ENCODE data around the gene CTRL. TPM values are rescaled to one million over a fixed set of nuclear protein-coding genes. Genes with fewer than 3 reads are reported as not detected.
A peak's percentile ranks its signal among the peaks of the same experiment; 100 is the strongest.

CTRL gene
- total RNA-seq, 1 donor from 2014 or later, result 1.1 TPM

DNA sequence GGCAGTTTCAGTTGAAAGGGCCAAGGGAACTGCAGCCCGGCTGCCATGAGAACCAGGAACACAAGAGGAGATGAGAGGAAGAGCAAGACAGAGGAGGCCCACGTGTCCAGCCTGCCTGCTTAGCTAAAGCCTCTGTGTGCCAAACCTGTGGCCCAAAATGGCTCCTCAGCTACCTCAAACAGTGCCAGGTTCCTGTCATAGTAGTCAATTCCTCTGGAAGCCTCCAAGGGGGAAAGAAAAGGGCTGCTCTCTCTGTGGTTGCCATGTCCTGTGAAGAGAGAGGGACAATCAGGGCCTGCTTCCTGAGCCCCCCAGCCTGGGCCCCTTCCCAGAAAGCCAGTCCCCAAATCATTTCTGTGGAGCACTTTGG is 31.6 kb upstream of the CTRL start:
- DNase-seq (ENCODE audit: low spot score), result no peak

GRCh38 chr16:67962135-67962534 is 30.5 kb upstream of the CTRL start:
- DNase-seq (ENCODE audit: low spot score), result no peak

GRCh38 chr16:67961551-67961957 is 29.9 kb upstream of the CTRL start:
- DNase-seq (ENCODE audit: low spot score), result peak; percentile 73

DNA sequence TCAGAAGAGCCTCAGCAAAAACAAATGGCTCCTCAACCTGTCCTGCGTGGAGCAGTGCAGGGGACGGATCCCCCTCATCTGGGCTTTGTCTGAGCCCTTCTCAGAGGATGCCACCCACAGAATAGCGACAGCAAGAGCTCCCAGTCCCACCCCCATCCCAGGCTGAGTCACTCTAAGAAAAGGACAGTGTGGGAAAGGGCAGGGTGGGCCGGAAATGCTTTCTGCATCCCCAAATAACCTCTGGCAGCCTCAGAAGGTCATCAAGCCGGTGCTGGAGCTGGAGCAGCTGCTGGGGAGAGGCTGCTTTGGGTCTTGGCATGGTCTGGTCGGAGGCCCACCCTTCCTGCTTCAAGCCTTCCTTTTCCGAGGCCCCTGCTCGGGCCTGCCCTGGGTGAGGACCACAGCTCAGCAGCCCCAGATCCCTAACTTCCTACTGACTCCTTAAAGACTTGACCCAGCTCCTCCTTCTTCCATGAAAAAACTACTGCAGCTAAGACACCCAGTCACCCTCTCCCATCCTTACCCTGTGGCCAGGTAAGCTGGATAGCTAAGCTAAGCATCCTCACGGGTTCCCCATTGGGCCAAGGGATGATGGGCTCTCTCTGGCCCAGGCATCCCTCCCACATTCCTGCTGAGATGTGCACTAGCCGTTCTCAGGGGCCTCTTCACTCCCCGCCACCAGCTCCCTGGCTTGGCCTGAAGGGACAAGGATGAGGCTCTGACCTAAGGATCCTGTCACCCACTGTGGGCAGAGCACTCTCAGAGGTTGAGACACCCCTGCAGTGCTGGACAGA is 28.1 kb upstream of the CTRL start:
- no peak for DNase-seq (ENCODE audit: low spot score)

DNA sequence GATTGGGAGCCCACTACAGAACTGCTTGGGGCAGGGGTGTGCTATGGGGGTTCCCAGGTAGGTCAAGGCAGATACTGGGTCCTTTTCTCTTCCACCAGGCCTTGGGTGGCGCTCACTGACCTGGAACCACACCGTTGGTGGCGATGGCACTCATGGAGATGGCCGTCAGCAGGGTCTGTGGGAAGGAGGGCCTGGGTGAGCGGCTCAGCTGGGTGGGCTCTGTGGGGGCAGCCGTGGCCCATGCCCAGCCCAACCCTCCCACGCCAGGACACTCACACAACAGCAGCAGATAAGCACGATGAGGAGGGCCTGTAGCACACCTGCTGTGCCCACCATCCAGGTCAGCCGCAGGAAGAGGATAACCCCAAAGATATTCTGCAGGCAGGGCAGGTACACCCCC is 26.0 kb upstream of the CTRL start:
- no peak for DNase-seq (ENCODE audit: low spot score)

DNA sequence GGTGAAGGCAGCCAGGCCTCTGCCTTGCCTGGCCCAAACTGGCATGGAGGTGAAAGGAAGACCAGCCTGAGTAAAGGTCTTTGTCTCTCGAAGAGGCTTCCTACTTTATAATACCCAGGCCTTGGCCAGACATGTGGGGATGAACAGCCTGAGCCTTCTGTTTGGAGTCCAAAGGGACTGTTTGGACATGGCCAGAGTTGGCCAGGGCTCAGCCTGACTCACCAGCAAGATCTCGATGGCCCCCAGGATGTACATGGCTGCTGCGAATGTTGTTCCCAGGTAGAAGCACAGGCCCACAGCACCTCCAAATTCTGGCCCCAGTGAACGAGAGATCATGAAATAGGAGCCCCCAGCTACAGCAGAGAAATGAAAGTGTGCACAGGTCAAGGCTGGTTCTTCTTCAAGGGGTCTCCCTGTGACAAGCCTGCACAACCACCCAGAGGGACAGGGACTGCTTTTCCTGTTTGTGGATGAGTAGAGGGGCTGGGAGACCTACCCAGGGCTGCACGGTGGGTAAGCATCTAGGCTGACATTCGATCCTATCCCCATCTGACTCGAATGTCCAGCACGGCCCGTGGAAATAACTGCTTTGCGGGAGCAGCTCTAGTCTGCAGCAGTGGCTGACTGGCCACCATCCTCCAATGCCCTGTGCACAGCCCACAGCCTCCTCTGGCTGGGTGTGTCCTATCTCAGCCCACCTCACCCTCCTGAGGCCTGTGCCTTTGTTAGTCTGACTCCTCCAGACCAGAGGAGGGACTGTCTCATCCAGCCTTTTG is 22.9 kb upstream of the CTRL start:
- no peak for DNase-seq (ENCODE audit: low spot score)

GRCh38 chr16:67953641-67954375 is 22.1 kb upstream of the CTRL start:
- no peak for DNase-seq (ENCODE audit: low spot score)

DNA sequence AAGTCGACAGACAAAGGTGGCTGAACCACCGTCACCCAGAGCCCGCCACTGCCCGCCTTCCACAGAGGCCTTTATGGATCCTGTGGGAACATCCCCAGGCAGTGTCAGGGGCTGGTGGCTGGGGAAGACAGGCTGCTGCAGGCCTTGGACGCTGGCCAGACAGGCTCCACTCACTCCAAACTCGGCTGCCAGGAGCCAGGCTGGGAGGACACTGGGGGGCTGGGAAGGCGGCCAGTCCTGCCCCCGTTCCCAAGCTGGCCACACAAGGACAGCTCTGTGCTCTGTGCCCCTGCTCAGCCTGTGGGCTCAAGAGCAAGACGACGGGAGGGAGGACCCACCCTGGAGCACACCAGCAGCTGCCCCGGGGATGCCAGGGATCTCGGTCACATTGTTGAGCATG is 19.8 kb upstream of the CTRL start:
- no peak for DNase-seq (ENCODE audit: low spot score)

GRCh38 chr16:67950335-67950843 is 18.7 kb upstream of the CTRL start:
- DNase-seq (ENCODE audit: low spot score), result no peak

DNA sequence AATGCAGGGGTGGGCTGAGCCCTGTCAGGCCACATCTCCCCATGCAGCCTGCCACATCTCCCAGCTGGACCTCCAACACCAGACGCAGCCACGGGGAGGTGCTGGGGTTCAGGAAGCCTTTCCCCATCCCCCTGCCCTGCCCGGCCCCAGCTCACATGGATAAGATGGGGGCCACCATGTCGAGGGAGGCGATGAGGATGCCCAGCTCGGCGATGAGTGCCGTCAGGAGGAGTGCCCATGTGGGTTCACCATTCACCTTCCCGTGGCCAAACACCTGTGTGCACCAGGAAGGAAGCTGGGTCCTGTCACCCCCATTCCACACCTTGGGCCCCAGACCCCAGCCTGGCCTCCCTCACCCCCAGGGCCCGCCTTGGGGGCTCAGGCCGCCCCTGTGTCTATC is 18.0 kb upstream of the CTRL start:
- DNase-seq (ENCODE audit: low spot score), result no peak

- no peak for DNase-seq (ENCODE audit: low spot score)
Observed at GRCh38 chr16:67948015-67948414, 16.4 kb upstream of the CTRL start.

GRCh38 chr16:67946966-67947558 is 15.4 kb upstream of the CTRL start:
- no peak for DNase-seq (ENCODE audit: low spot score)

- DNase-seq (ENCODE audit: low spot score), result no peak
Observed at GRCh38 chr16:67946128-67946569, 14.5 kb upstream of the CTRL start.

DNA sequence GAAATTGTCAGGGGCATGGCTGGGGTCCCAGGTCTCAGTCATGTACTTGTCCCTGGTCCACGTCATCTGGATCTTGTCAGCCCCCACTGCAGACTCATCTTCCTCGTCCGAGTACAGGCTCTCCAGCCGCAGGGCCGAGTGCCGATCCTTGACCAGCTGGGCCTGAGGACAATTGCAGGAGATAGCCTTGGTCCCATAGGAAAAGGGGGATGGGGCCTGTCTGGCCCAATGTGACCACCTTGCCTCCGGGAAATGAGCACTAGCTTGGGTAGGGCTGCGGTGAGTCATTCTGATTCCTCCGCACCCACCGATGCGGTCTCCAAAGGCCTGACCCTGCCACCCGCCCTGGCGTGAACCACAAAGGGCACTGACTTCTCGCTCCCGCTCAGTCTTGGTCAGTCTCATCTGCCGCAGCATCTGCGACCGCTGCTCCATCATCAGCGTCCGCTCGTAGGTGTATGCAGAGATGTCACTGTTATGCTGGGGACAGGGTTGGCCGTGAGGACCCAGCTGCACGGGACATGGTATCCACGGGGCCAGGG is 13.8 kb upstream of the CTRL start:
- no peak for DNase-seq (ENCODE audit: low spot score)

DNA sequence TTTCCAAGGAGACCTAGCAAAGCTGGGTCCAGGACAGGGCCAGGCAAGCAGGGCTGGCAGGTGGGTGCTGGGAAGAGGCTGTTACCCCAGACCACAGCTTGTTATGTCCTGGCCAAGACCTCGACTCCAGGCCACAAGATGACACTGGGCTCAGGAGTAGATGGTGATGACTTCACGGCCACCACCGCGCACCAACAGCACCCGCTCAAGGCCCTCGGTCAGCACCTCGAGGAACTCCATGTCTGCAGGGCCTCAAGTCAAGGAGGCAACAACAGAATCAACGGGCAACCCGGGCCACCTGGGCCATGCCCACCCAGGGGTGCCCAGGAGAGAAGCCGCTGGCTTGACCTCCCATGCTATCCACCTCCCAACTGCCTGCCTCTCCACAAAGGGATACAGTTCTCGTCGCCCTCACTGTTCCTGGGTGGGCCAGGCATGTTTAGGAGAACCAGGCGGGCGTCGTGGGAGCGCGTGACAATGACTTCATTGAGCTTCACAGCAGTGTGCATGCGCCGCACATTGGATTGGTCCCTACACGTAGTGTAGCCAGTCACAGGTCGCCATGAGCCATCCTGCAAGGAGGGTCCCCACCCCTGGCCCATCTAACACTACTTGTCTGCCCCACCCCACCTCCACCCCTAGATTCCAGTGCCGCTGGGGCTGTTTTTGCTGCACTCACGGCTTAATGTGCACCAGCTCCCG is 13.2 kb upstream of the CTRL start:
- no peak for DNase-seq (ENCODE audit: low spot score)

- DNase-seq (ENCODE audit: low spot score), result peak; percentile 52
Observed at GRCh38 chr16:67943619-67944504, 12.2 kb upstream of the CTRL start, which contains the start of gene LCAT. Gene LCAT (minus strand): TSS chr16:67944120. CDS start chr16:67944101, 19 bp downstream.

DNA sequence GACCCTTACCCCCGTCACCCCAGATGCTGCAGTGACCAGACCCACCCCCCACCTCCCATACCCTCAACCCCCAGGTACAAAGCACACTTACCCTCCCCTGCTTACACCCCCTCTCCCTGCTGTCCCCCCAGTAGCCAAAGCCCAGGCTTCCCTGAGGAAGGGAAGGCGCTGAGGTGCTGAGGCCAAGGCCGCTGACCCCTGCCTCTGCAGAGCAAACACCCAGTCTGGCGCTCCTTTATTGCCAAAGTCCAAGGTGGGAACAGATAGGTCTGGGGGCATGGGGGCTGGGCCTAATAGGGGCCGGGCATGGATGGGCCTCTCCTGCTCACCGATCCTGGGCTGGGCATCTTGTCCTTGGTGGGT is 11.6 kb upstream of the CTRL start:
- DNase-seq (ENCODE audit: low spot score), result no peak

DNA sequence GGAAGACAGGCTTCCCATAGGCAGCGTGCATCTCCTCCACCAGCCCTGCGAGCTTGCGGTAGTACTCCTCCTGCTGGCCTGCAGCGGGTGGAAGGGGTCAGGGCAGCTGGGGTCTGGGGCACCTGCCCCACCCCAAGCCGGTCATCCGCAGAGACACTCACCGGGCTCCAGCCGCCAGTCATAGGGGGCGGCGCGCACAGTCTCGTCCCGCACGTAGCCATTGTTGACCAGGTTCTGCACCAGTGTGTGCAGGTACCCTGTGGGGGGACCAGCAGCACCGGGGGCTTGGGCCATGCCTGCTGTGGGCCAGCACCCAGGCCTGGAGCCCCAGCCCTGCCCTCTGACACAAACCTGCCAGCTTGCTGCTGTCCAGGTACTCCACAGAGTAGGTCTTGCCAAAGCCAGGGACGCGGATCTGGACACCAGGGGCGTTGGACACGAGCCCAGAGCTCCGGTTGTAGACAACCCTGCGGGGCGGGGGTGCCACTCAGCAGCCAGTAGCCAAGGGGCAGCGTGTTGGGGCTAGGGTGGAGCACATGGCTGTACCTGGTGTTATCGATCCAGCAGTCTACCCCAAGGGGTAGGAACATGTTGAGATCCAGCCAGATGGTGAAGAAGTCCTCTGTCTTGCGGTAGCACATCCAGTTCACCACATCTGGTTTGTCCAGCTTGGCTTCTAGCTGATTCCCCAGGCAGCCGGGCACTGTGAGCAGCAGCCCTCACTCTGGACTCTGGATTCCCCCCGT is 11.0 kb upstream of the CTRL start:
- no peak for DNase-seq (ENCODE audit: low spot score)

DNA sequence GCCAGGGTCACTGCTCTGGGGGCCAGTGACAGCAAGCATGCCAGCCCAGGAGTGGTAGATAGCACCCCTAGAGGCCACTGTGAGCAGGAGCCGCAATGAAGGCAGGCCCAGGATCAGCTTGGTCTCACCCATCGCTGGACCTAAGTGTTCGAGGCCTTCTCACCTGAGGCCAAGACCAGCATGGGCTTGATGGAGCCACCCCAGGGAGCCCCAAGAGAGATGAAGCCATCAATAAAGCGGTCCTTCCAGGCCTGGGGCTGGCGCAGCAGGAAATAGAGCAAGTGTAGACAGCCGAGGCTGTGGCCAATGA is 10.5 kb upstream of the CTRL start:
- no peak for DNase-seq (ENCODE audit: low spot score)
